Dendritic cell treated with granulocyte-macrophage colony-stimulating factor and Interleukin-4, amounts not matched to agents 40 ng/mL and 50 ng/mL, for 4 days (primary cell): Measurements from ENCODE around the gene DDX24.

ENCODE experiments used
- H3K27ac Mint-ChIP-seq: one replicate; pipeline ENCODE4 v1.8.0; 2022; ENCODE audit warnings: mild to moderate bottlenecking, mixed read lengths
- H3K27me3 Mint-ChIP-seq: one replicate; pipeline ENCODE4 v1.8.0; 2022; ENCODE audit warnings: mild to moderate bottlenecking, mixed read lengths
- H3K36me3 Mint-ChIP-seq: one replicate; pipeline ENCODE4 v1.8.0; 2022; ENCODE audit warnings: low read depth, mixed read lengths
- H3K4me1 Mint-ChIP-seq: one replicate; pipeline ENCODE4 v1.8.0; 2022; ENCODE audit warnings: low read depth, mixed read lengths
- H3K4me3 Mint-ChIP-seq: one replicate; pipeline ENCODE4 v1.8.0; 2022; ENCODE audit warnings: mild to moderate bottlenecking, moderate library complexity, mixed read lengths
- H3K9me3 Mint-ChIP-seq: one replicate; pipeline ENCODE4 v1.8.0; 2022; ENCODE audit warnings: mixed read lengths
- intact Hi-C: fragments of 100-400 bp; cut with micrococcal nuclease; formaldehyde crosslinking; loops from one replicate; pipeline ENCODE4 v1.15.0; 2022

Gene DDX24

GRCh38 chr14:94044476-94045091 is 36.4 kb downstream of the DDX24 start:
- intact Hi-C loops = no loop called here
- H3K27me3 Mint-ChIP-seq = no peaks in the 10 kb centered on the region
- H3K27ac Mint-ChIP-seq = no peak overlapping the region
- peaks cover 69% of the 10 kb centered on the region for H3K36me3 Mint-ChIP-seq
- no peaks in the 10 kb centered on the region for H3K9me3 Mint-ChIP-seq
- H3K4me1 Mint-ChIP-seq = no peaks in the 10 kb centered on the region
- no peak overlapping the region for H3K4me3 Mint-ChIP-seq

DNA sequence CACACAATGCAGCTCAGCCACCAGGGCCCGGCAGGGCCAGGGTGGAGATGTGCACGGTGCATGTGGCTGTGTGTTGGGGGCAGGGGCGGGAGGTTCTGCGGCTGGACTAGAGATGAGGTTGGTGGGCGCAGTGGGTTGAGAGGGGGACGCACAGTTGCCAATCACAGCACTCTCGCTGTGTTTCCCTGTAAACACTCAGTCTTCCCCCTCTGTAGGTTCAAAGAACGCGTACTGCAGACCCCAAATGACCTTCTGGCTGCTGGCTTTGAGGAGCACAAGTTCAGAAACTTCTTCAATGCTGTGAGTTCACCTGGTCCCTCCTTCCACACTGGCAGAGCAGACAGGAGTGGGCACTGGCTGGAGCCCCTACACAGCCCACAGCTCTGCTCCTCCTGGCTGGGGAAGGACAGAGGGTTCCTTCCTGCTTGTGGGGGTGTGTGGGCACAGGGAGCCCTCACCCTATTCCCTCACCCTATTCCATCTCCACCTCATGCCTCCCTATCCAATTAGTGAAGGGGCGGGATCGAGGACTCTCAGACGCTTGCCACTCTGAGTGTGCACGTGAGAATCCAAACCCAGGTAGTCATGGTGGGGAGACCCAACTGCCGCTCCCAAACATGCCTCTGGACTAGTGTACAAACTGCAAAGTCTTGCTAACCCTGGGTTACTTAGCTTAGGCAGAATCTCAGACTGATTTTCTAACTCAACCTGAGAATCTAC is 37.1 kb downstream of the DDX24 start:
- H3K27ac Mint-ChIP-seq = no peak overlapping the region
- peaks cover 67% of the 10 kb centered on the region for H3K36me3 Mint-ChIP-seq

DNA sequence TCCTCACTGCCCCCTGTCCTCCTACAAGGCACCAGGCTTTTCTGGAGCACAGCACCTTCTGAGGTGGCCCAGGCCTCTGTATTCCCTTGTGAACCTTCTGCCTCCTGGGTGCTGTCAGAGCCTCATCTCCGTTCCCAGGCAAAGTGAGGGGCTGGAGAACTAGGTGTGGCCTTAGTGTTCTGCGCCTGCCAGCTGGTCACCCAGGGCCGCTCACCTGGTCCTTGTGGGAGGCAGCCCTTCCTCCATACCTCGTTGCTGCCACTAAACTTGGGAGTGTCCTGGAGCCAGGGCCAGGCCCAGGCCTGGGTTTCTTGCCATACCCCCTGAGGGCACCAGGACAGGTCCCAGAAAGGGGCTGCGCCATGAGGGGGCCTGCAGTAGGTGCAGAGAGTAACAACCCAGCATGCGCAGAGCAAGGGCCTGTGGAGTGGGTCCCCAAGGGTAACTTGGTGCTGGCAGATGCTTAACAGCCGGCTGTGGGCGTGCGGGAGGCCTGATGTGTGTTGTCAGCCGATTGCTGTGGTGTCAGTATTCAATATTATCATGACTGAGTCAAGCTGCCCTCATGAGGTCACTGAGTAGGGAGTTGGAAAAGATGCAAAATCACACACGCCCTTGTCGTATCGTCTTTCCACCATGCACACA is 37.8 kb downstream of the DDX24 start:
- no peaks in the 10 kb centered on the region for H3K4me1 Mint-ChIP-seq
- H3K27ac Mint-ChIP-seq = no peak overlapping the region
- H3K4me3 Mint-ChIP-seq = no peak overlapping the region
- no peaks in the 10 kb centered on the region for H3K9me3 Mint-ChIP-seq
- intact Hi-C loops = no loop called here
- peaks cover 62% of the 10 kb centered on the region for H3K36me3 Mint-ChIP-seq
- no peaks in the 10 kb centered on the region for H3K27me3 Mint-ChIP-seq

More for the DNA sequence above, 37.1 kb downstream of the DDX24 start:
- H3K27me3 Mint-ChIP-seq = no peaks in the 10 kb centered on the region
- H3K4me3 Mint-ChIP-seq = no peak overlapping the region
- intact Hi-C loops = no loop called here
- H3K4me1 Mint-ChIP-seq = no peaks in the 10 kb centered on the region
- H3K9me3 Mint-ChIP-seq = no peaks in the 10 kb centered on the region

- intact Hi-C loops = no loop called here
- Mint-ChIP-seq H3K9me3 (no peaks in the 10 kb centered on the region), H3K4me3 (no peak overlapping the region), H3K27me3 (no peaks in the 10 kb centered on the region), H3K36me3 (peaks cover 55% of the 10 kb centered on the region), H3K4me1 (no peaks in the 10 kb centered on the region), H3K27ac (no peak overlapping the region)
Observed at GRCh38 chr14:94042433-94043091, 38.4 kb downstream of the DDX24 start.

DNA sequence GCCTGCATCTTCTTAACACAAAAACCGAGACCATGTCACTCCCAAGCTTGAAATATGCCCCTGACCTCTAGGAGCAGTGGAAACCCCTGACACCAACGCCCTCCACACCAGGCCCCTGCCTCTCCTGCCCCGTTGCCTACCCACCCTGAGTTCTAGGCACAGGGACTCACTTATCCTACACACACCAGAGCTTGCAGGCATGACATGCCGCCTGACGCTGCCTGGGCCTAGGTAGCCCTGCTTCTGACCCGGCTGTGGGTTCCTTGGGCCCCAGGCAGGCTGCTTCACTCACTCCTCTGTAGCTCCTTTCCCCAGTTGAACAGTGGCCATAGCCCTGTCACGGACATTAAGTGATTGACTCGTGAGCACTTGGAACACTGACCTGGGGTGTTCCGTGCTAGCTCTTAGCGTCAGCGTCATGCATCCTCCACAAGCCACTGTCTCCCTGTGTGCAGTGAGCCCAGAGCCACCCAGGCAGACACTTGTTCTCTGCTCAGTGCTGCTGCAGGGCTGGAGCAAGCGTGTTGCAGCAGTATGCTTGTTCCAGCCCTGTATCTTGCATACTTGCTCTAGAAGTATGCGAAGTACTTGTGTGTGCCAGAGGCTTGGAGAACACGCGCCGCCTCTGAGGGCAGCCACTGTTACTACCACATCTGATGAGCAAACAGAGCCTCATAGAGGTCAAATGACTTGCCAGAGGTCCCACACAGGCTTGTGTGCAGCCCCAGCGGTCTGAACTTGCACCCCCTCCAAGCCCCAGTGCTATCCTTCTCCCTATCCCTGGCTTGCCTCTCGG is 39.3 kb downstream of the DDX24 start:
- no peaks in the 10 kb centered on the region for H3K9me3 Mint-ChIP-seq
- no peak overlapping the region for H3K27ac Mint-ChIP-seq
- peaks cover 2% of the 10 kb centered on the region for H3K4me1 Mint-ChIP-seq
- peaks cover 47% of the 10 kb centered on the region for H3K36me3 Mint-ChIP-seq
- no peak overlapping the region for H3K4me3 Mint-ChIP-seq
- peaks cover 1% of the 10 kb centered on the region for H3K27me3 Mint-ChIP-seq
- intact Hi-C loops = no loop called here

GRCh38 chr14:94040796-94041195 is 40.2 kb downstream of the DDX24 start:
- Mint-ChIP-seq H3K4me3 (no peak overlapping the region), H3K27ac (no peak overlapping the region), H3K27me3 (peaks cover 3% of the 10 kb centered on the region), H3K4me1 (peaks cover 5% of the 10 kb centered on the region), H3K36me3 (peaks cover 37% of the 10 kb centered on the region), H3K9me3 (no peaks in the 10 kb centered on the region)
- intact Hi-C loops = no loop called here

DNA sequence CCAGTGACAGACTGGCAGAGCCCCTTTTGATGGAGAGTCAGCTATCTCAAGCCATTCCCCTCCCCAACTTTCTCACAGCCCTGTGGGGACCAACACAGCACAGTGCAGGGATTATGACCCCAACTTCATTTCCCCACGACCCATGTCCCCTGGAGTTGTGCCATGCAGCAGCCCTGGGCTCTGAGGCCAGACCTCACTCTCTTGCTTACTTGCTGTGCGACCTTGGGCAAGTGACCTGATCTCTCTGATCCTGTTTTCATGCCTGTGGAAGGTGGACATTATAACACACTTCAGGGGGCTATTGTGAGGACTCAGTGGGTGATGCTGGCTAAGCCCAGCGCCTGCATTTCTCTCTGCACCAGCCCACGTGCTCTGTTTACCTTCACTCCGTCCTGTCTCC is 40.8 kb downstream of the DDX24 start:
- intact Hi-C loops = no loop called here
- Mint-ChIP-seq H3K9me3 (no peaks in the 10 kb centered on the region), H3K27me3 (peaks cover 3% of the 10 kb centered on the region), H3K4me1 (peaks cover 5% of the 10 kb centered on the region), H3K27ac (no peak overlapping the region), H3K4me3 (no peak overlapping the region), H3K36me3 (peaks cover 32% of the 10 kb centered on the region)

DNA sequence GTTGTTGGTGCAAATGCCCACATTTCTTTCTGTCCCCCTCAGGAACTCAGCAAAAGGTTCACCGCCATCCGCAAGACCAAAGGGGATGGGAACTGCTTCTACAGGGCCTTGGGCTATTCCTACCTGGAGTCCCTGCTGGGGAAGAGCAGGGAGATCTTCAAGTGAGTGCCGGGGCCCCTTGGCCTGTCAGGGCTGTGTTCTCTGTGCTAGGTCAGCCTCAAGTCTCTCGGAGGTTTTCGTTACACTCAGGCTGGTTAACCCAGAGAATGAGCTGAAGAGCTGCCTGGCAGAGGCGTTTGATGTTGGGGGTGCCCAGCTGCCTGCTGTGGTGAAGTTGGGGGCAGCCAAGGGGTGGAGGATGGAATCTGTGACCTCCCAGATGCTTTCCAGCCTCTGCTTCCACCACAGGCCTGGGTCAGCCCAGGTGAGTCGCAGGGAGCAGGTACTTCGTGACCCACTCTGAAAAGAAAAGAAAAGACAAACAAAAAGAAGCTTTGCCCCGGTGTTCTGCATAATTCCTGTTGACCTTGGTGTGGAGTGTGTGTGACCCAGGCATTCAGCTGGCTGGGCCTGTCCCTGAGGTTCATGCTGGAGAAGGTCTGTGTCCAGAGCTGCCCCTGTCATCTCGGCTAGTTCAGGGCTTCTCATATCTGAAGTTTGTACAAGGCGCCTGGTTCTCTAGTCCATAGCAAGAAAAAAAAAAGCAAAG is 41.9 kb downstream of the DDX24 start:
- intact Hi-C loops = no loop called here

DNA sequence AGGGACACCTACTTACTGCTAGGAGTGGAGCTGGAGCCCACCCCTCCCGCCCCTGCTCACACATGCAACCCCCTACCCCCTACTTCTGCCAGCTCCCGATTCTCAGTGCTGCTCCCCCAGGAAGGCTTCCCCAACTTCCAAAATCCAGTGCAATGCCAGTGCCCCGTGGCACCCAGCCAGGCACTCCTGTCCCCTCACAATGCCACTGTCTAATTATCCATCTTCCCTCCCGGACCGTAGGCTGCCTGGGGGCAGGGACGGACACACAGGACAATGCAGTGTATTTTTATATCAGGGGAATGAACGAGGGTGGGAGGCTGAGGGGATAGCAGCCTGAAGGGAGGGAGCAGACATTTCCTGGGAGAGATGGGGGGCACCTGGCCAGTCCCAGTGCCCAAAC is 42.5 kb downstream of the DDX24 start:
- Mint-ChIP-seq H3K36me3 (peaks cover 14% of the 10 kb centered on the region), H3K4me3 (no peak overlapping the region), H3K4me1 (peaks cover 5% of the 10 kb centered on the region), H3K27me3 (peaks cover 3% of the 10 kb centered on the region), H3K27ac (no peak overlapping the region), H3K9me3 (no peaks in the 10 kb centered on the region)
- intact Hi-C loops = no loop called here

More for the DNA sequence above, 41.9 kb downstream of the DDX24 start:
- H3K36me3 Mint-ChIP-seq = peaks cover 20% of the 10 kb centered on the region
- no peak overlapping the region for H3K27ac Mint-ChIP-seq
- peaks cover 3% of the 10 kb centered on the region for H3K27me3 Mint-ChIP-seq
- no peaks in the 10 kb centered on the region for H3K9me3 Mint-ChIP-seq
- H3K4me3 Mint-ChIP-seq = no peak overlapping the region
- H3K4me1 Mint-ChIP-seq = peaks cover 5% of the 10 kb centered on the region

DNA sequence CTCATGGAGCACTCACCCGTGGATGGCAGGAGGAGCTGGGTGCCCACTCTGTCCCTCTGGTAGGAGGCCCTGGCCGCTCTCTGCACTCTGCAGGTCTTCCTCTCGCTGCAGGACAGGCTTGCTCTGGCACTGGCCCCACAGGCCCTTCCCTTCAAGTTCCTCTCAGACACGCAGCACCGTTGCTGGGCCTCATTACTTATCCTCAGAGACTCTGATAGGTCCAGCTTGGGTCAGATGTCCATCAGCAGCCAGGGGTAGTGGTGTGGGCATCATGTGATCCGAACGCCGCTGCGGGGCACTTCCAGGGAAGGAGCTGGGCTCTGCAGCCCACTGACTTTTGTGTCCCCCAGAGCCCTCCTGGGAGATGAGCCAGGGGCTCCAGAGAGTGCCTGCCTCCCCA is 43.0 kb downstream of the DDX24 start:
- no peak overlapping the region for H3K27ac Mint-ChIP-seq
- peaks cover 11% of the 10 kb centered on the region for H3K36me3 Mint-ChIP-seq
- no peaks in the 10 kb centered on the region for H3K9me3 Mint-ChIP-seq
- H3K27me3 Mint-ChIP-seq = peaks cover 3% of the 10 kb centered on the region
- intact Hi-C loops = no loop called here
- peaks cover 5% of the 10 kb centered on the region for H3K4me1 Mint-ChIP-seq
- H3K4me3 Mint-ChIP-seq = no peak overlapping the region

DNA sequence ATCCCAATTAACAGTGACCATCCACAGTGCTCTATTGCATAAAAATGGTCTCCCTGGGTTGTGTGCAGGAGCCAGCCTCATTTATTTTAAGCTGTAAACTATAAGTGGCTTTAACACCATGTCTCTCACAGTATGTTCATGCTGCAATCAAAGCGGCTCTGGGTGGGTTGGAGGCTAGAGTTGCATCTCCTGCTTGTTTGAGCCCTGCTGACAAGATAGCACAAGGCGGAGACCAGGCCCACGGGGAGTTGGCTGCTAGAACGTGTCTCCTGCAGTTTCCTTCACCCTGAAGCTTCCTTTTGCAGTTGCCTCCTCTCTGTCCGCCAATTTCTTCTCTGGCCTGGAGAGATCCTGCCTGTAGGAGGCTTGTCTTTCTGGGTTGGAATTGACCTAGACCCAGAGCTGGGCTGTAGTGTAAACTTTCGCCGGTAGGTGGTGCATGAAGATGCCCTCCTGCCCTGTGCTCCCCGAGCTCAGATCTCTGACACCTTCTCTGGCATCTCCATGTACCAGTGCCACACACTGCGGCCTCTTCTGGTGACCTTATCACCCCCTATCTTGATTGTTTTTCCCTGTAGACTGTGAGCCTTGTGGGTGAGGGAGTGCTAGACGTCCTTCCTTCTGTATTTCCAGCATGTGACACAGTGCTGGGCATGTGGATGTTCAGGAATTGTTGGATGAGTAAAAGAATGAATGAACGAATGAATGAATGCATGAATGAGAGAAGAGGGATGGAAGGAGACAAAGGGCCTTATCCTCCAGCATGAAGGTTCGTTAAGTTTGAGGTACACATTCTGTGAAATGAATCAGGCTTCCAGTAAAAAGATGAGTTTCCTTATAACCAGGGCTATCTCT is 44.5 kb downstream of the DDX24 start:
- H3K4me1 Mint-ChIP-seq = peaks cover 5% of the 10 kb centered on the region
- no peaks in the 10 kb centered on the region for H3K9me3 Mint-ChIP-seq
- no peak overlapping the region for H3K27ac Mint-ChIP-seq
- H3K27me3 Mint-ChIP-seq = peaks cover 3% of the 10 kb centered on the region
- intact Hi-C loops = loop anchor here (1.0 kb wide), 2 partner anchors 100 to 144 kb away; no protein-coding TSS in a partner anchor
- H3K4me3 Mint-ChIP-seq = no peak overlapping the region
- peaks cover 11% of the 10 kb centered on the region for H3K36me3 Mint-ChIP-seq

GRCh38 chr14:94034886-94035285 is 46.1 kb downstream of the DDX24 start:
- intact Hi-C loops = no loop called here
- Mint-ChIP-seq H3K9me3 (no peaks in the 10 kb centered on the region), H3K27ac (no peak overlapping the region), H3K27me3 (peaks cover 3% of the 10 kb centered on the region), H3K36me3 (peaks cover 6% of the 10 kb centered on the region), H3K4me1 (peaks cover 11% of the 10 kb centered on the region), H3K4me3 (no peak overlapping the region)
